ENCODE data around the gene ADAMTSL2.

ADAMTSL2 gene

GRCh38 chr9:133595910-133596309 is 61.4 kb downstream of the ADAMTSL2 start:
- no peak overlapping the region for H3K27ac Mint-ChIP-seq
- peaks cover 18% of the 10 kb centered on the region for H3K9me3 Mint-ChIP-seq
- no peaks in the 10 kb centered on the region for H3K4me1 Mint-ChIP-seq
- H3K4me3 Mint-ChIP-seq = no peak overlapping the region
- TF ChIP-seq CTCF (IDR thresholded peaks at IDR 0.05; ENCODE audit: unreplicated experiment in 3 of 3) = no peak
- peaks cover 6% of the 10 kb centered on the region for H3K36me3 Mint-ChIP-seq (ENCODE audit: low read depth)
- peaks cover 10% of the 10 kb centered on the region for H3K27me3 Mint-ChIP-seq (ENCODE audit: low read depth)

- Mint-ChIP-seq H3K27me3 (ENCODE audit: low read depth) (peaks cover 14% of the 10 kb centered on the region), H3K27ac (no peak overlapping the region), H3K36me3 (ENCODE audit: low read depth) (peaks cover 6% of the 10 kb centered on the region), H3K9me3 (peaks cover 18% of the 10 kb centered on the region), H3K4me1 (no peaks in the 10 kb centered on the region), H3K4me3 (no peak overlapping the region)
- TF ChIP-seq CTCF (IDR thresholded peaks at IDR 0.05; ENCODE audit: unreplicated experiment in 3 of 3) = no peak
Measured at GRCh38 chr9:133597316-133597957, 62.9 kb downstream of the ADAMTSL2 start.

GRCh38 chr9:133598978-133599377 is 64.5 kb downstream of the ADAMTSL2 start:
- H3K4me3 Mint-ChIP-seq = no peak overlapping the region

GRCh38 chr9:133599470-133600173 is 65.1 kb downstream of the ADAMTSL2 start:
- Mint-ChIP-seq H3K9me3 (peaks cover 16% of the 10 kb centered on the region), H3K36me3 (ENCODE audit: low read depth) (peaks cover 6% of the 10 kb centered on the region), H3K27me3 (ENCODE audit: low read depth) (peaks cover 18% of the 10 kb centered on the region), H3K4me3 (no peak overlapping the region), H3K4me1 (no peaks in the 10 kb centered on the region), H3K27ac (no peak overlapping the region)
- TF ChIP-seq CTCF (IDR thresholded peaks at IDR 0.05; ENCODE audit: unreplicated experiment in 3 of 3) = no peak

More at GRCh38 chr9:133598978-133599377, 64.5 kb downstream of the ADAMTSL2 start:
- no peak for TF ChIP-seq CTCF (IDR thresholded peaks at IDR 0.05; ENCODE audit: unreplicated experiment in 3 of 3)
- no peaks in the 10 kb centered on the region for H3K4me1 Mint-ChIP-seq
- H3K36me3 Mint-ChIP-seq (ENCODE audit: low read depth) = peaks cover 6% of the 10 kb centered on the region
- H3K9me3 Mint-ChIP-seq = peaks cover 18% of the 10 kb centered on the region
- H3K27ac Mint-ChIP-seq = no peak overlapping the region
- peaks cover 16% of the 10 kb centered on the region for H3K27me3 Mint-ChIP-seq (ENCODE audit: low read depth)

- no peak overlapping the region for H3K4me3 Mint-ChIP-seq
- peaks cover 6% of the 10 kb centered on the region for H3K36me3 Mint-ChIP-seq (ENCODE audit: low read depth)
- H3K9me3 Mint-ChIP-seq = peaks cover 16% of the 10 kb centered on the region
- TF ChIP-seq CTCF (IDR thresholded peaks at IDR 0.05; ENCODE audit: unreplicated experiment in 3 of 3) = no peak
- H3K27me3 Mint-ChIP-seq (ENCODE audit: low read depth) = peaks cover 20% of the 10 kb centered on the region
- H3K27ac Mint-ChIP-seq = no peak overlapping the region
- H3K4me1 Mint-ChIP-seq = no peaks in the 10 kb centered on the region
Measured at GRCh38 chr9:133600739-133601138, 66.2 kb downstream of the ADAMTSL2 start.

GRCh38 chr9:133601746-133602145 is 67.2 kb downstream of the ADAMTSL2 start:
- no peak for TF ChIP-seq CTCF (IDR thresholded peaks at IDR 0.05; ENCODE audit: unreplicated experiment in 3 of 3)
- H3K4me1 Mint-ChIP-seq = no peaks in the 10 kb centered on the region
- H3K27ac Mint-ChIP-seq = no peak overlapping the region
- peaks cover 30% of the 10 kb centered on the region for H3K27me3 Mint-ChIP-seq (ENCODE audit: low read depth)
- peaks cover 11% of the 10 kb centered on the region for H3K9me3 Mint-ChIP-seq
- H3K36me3 Mint-ChIP-seq (ENCODE audit: low read depth) = peaks cover 6% of the 10 kb centered on the region
- H3K4me3 Mint-ChIP-seq = no peak overlapping the region
